ENCODE results near the gene CIB4. TPM values are rescaled to one million over a fixed set of nuclear protein-coding genes. Genes with fewer than 3 reads are reported as not detected.

The CIB4 gene
- total and polyA plus RNA-seq, 2 experiments from 2014 or later: not detected

- Histone ChIP-seq H3K9ac (no peak overlapping the region), H3K27ac (no peak overlapping the region), H3K79me2 (ENCODE audit: insufficient read depth) (no peaks in the 10 kb centered on the region), H3K36me3 (ENCODE audit: low read depth) (no peaks in the 10 kb centered on the region), H3K4me1 (ENCODE audit: insufficient read depth) (no peaks in the 10 kb centered on the region), H3K9me2 (ENCODE audit: insufficient read depth) (no peaks in the 10 kb centered on the region), H2AFZ (no peak overlapping the region), H3K9me3 (ENCODE audit: low read depth) (no peaks in the 10 kb centered on the region), H3F3A (ENCODE audit: insufficient read depth) (no peaks in the 10 kb centered on the region), H4K20me1 (ENCODE audit: insufficient read depth) (no peaks in the 10 kb centered on the region), H3K27me3 (replicated peaks; ENCODE audit: insufficient read depth) (peaks cover 55% of the 10 kb centered on the region), H3K4me2 (ENCODE audit: unreplicated experiment) (no peak overlapping the region), H3K4me3 (no peak overlapping the region)
- in situ Hi-C loops (cut with MboI): no loop called here
- TF ChIP-seq EZH2 (IDR thresholded peaks at IDR 0.05; ENCODE audit: insufficient read depth, poor library complexity, severe bottlenecking): no peak
- no peak for TF ChIP-seq EZH2phosphoT487 (IDR thresholded peaks at IDR 0.05; ENCODE audit: insufficient read depth, low read depth)
- DNase-seq: peak; percentile 8
- whole genome bisulfite sequencing, 2 experiments (ENCODE audit: low coverage in 1 of 2, low lambda C conversion rate in 2 of 2, missing lambda C conversion rate in 2 of 2): 66 to 73% methylated on average over 17 to 18 of the region's 18 CpGs
These were observed 34.9 kb downstream of the CIB4 start for GRCh38 chr2:26605999-26606846.

GRCh38 chr2:26605195-26605998, 35.8 kb downstream of the CIB4 start:
- H3K27ac ChIP-seq: no peak overlapping the region
- H3K9ac ChIP-seq: no peak overlapping the region
- in situ Hi-C loops (cut with MboI): no loop called here
- H3K27me3 ChIP-seq (replicated peaks; ENCODE audit: insufficient read depth): peaks cover 52% of the 10 kb centered on the region
- DNase-seq: peak; percentile 63
- H3K4me1 ChIP-seq (ENCODE audit: insufficient read depth): no peaks in the 10 kb centered on the region
- TF ChIP-seq EZH2phosphoT487 (IDR thresholded peaks at IDR 0.05; ENCODE audit: insufficient read depth, low read depth) (no peak), EZH2 (IDR thresholded peaks at IDR 0.05; ENCODE audit: insufficient read depth, poor library complexity, severe bottlenecking) (no peak)
- H3K9me2 ChIP-seq (ENCODE audit: insufficient read depth): no peaks in the 10 kb centered on the region
- H4K20me1 ChIP-seq (ENCODE audit: insufficient read depth): no peaks in the 10 kb centered on the region
- no peaks in the 10 kb centered on the region for H3K9me3 ChIP-seq (ENCODE audit: low read depth)
- no peak overlapping the region for H3K4me3 ChIP-seq
- H3K4me2 ChIP-seq (ENCODE audit: unreplicated experiment): no peak overlapping the region
- H3K36me3 ChIP-seq (ENCODE audit: low read depth): no peaks in the 10 kb centered on the region
- WGBS, 2 experiments (ENCODE audit: low coverage in 1 of 2, low lambda C conversion rate in 2 of 2, missing lambda C conversion rate in 2 of 2): 23 to 26% methylated on average over 13 of the region's 13 CpGs
- no peak overlapping the region for H2AFZ ChIP-seq
- no peaks in the 10 kb centered on the region for H3K79me2 ChIP-seq (ENCODE audit: insufficient read depth)
- no peaks in the 10 kb centered on the region for H3F3A ChIP-seq (ENCODE audit: insufficient read depth)

GRCh38 chr2:26602575-26602974, 38.6 kb downstream of the CIB4 start:
- Histone ChIP-seq H3K9me2 (ENCODE audit: insufficient read depth) (no peaks in the 10 kb centered on the region), H3K4me2 (ENCODE audit: unreplicated experiment) (no peak overlapping the region), H3K36me3 (ENCODE audit: low read depth) (no peaks in the 10 kb centered on the region), H3K4me3 (no peak overlapping the region), H3K4me1 (ENCODE audit: insufficient read depth) (no peaks in the 10 kb centered on the region), H3K9me3 (ENCODE audit: low read depth) (no peaks in the 10 kb centered on the region), H2AFZ (no peak overlapping the region), H3K27me3 (replicated peaks; ENCODE audit: insufficient read depth) (peaks cover 41% of the 10 kb centered on the region), H3K27ac (no peak overlapping the region), H3K9ac (no peak overlapping the region), H3F3A (ENCODE audit: insufficient read depth) (no peaks in the 10 kb centered on the region), H4K20me1 (ENCODE audit: insufficient read depth) (no peaks in the 10 kb centered on the region), H3K79me2 (ENCODE audit: insufficient read depth) (no peaks in the 10 kb centered on the region)
- TF ChIP-seq EZH2 (IDR thresholded peaks at IDR 0.05; ENCODE audit: insufficient read depth, poor library complexity, severe bottlenecking) (no peak), EZH2phosphoT487 (IDR thresholded peaks at IDR 0.05; ENCODE audit: insufficient read depth, low read depth) (no peak)
- DNase-seq: no peak
- in situ Hi-C loops (cut with MboI): loop anchor here (5.0 kb wide), 1 partner anchor 140 kb away; no protein-coding TSS in a partner anchor
- WGBS, 2 experiments (ENCODE audit: low coverage in 1 of 2, low lambda C conversion rate in 2 of 2, missing lambda C conversion rate in 2 of 2): 49 to 53% methylated on average over 6 of the region's 6 CpGs

GRCh38 chr2:26599387-26599786, 41.8 kb downstream of the CIB4 start:
- no peak overlapping the region for H3K9ac ChIP-seq
- H3K4me3 ChIP-seq: no peak overlapping the region
- WGBS, 2 experiments (ENCODE audit: low coverage in 1 of 2, low lambda C conversion rate in 2 of 2, missing lambda C conversion rate in 2 of 2): 75 to 77% methylated on average over 2 of the region's 2 CpGs
- no peaks in the 10 kb centered on the region for H3K9me3 ChIP-seq (ENCODE audit: low read depth)
- H3K36me3 ChIP-seq (ENCODE audit: low read depth): no peaks in the 10 kb centered on the region
- no peak overlapping the region for H3K27ac ChIP-seq
- H3K79me2 ChIP-seq (ENCODE audit: insufficient read depth): no peaks in the 10 kb centered on the region
- DNase-seq: no peak
- no peak overlapping the region for H2AFZ ChIP-seq
- in situ Hi-C loops (cut with MboI): no loop called here
- peaks cover 62% of the 10 kb centered on the region for H3K27me3 ChIP-seq (replicated peaks; ENCODE audit: insufficient read depth)
- no peaks in the 10 kb centered on the region for H3K4me1 ChIP-seq (ENCODE audit: insufficient read depth)
- H3K9me2 ChIP-seq (ENCODE audit: insufficient read depth): no peaks in the 10 kb centered on the region
- H3F3A ChIP-seq (ENCODE audit: insufficient read depth): no peaks in the 10 kb centered on the region
- no peak overlapping the region for H3K4me2 ChIP-seq (ENCODE audit: unreplicated experiment)
- H4K20me1 ChIP-seq (ENCODE audit: insufficient read depth): no peaks in the 10 kb centered on the region
- no peak for TF ChIP-seq EZH2phosphoT487 (IDR thresholded peaks at IDR 0.05; ENCODE audit: insufficient read depth, low read depth)
- TF ChIP-seq EZH2 (IDR thresholded peaks at IDR 0.05; ENCODE audit: insufficient read depth, poor library complexity, severe bottlenecking): no peak

Measured in GM23248 (cell line).